PC-3 (cell line): ENCODE measurements around the gene FBXL19.

Experiments used
- CTCF ChIP-seq: fragments of 300-600 bp; sonication (generic); conservative IDR thresholded peaks from 2 replicates; pipeline ENCODE4 v1.5.1; 2017; ENCODE audit warnings: antibody characterized with exemption, low read depth, mild to moderate bottlenecking, low read length
- EZH2 ChIP-seq: fragments of 300-600 bp; sonication (generic); IDR thresholded peaks from one replicate; pipeline ENCODE4 v1.6.1; 2017; ENCODE audit warnings: antibody characterized with exemption, mild to moderate bottlenecking, low read length; ENCODE audit not compliant: unreplicated experiment
- EZH2phosphoT487 ChIP-seq: fragments of 300-600 bp; sonication (generic); IDR thresholded peaks from 2 replicates; pipeline ENCODE4 v1.6.1; 2018; ENCODE audit warnings: mild to moderate bottlenecking, antibody characterized with exemption, low read length, borderline replicate concordance

GRCh38 chr16:30980959-30981358 is 57.6 kb downstream of the FBXL19 start:
- TF ChIP-seq CTCF (no peak), EZH2 (no peak), EZH2phosphoT487 (no peak)
